Peyer's patch (tissue), 4 donors: ENCODE results near the gene TSPAN3. TPM values are rescaled to one million over a fixed set of nuclear protein-coding genes. Genes with fewer than 3 reads are reported as not detected.

ENCODE experiments used
- DNase-seq, 3 donors: peaks; one replicate each; pipeline ENCODE4 v3.0.0-alpha.2; 2017 to 2019
- H3K27ac ChIP-seq, 4 donors: fragments of 200-600 bp; sonication (generic); one replicate each; pipeline ENCODE4 v1.5.1; 2016 to 2019
- H3K27me3 ChIP-seq, 2 donors: fragments of 200-600 bp; sonication (generic); one replicate each; pipeline ENCODE4 v1.5.1; 2019
- H3K36me3 ChIP-seq, 3 donors: fragments of 200-600 bp; sonication (generic); one replicate each; pipeline ENCODE4 v1.5.1; 2016 to 2019
- H3K4me1 ChIP-seq, 4 donors: fragments of 200-600 bp; sonication (generic); one replicate each; pipeline ENCODE4 v1.5.1; 2016 to 2019
- H3K4me3 ChIP-seq, 4 donors: fragments of 200-600 bp; sonication (generic); 1 replicate in 3 of 4; 2 replicates in 1 of 4; pipeline ENCODE4 v1.5.1; 2016 to 2019; ENCODE audit warnings: mild to moderate bottlenecking in 1 of 4
- H3K9me3 ChIP-seq, 4 donors: fragments of 200-600 bp; sonication (generic); one replicate each; pipeline ENCODE4 v1.5.1; 2016 to 2019; ENCODE audit warnings: mild to moderate bottlenecking in 1 of 4
- CTCF ChIP-seq, 6 experiments: fragments of 450-650 bp in 4 of 6; fragments of 200-600 bp in 2 of 6; sonication (generic) in 1 of 6; IDR thresholded peaks; one replicate each; pipeline ENCODE4 v1.5.1; 2017 to 2019; ENCODE audit warnings: antibody characterized with exemption in 6 of 6, mild to moderate bottlenecking in 3 of 6, moderate library complexity in 1 of 6
- POLR2A ChIP-seq, 2 donors: fragments of 450-650 bp; IDR thresholded peaks; one replicate each; pipeline ENCODE4 v1.5.1; 2017; ENCODE audit warnings: antibody characterized with exemption in 2 of 2, mild to moderate bottlenecking in 2 of 2, moderate library complexity in 2 of 2
- total RNA-seq, 4 donors: library from RNA; depleted of rRNA; stranded (reverse); fragments of >200 nt; gene quantifications; one replicate each; pipeline ENCODE4 v1.1.0, GENCODE V29; 2016

Gene TSPAN3
- total RNA-seq, 4 donors from 2014 or later = 92.4 to 778 (median 563) TPM

GRCh38 chr15:77029166-77030047 is 41.5 kb downstream of the TSPAN3 start:
- DNase-seq = peak in 2 of 3 donors; percentile 56 to 73
- no peaks in the 10 kb centered on the region for H3K9me3 ChIP-seq
- peak overlapping the region in 1 of 4 donors; percentile 12 for H3K27ac ChIP-seq
- peaks cover 0 to 9% (median 0%) of the 10 kb centered on the region in 4 donors for H3K4me1 ChIP-seq
- TF ChIP-seq POLR2A (IDR thresholded peaks at IDR 0.05) (peak in 1 of 2 donors; percentile 5), CTCF (IDR thresholded peaks at IDR 0.05) (peak in 2 of 6 experiments; percentile 5 to 19)
- no peaks in the 10 kb centered on the region for H3K36me3 ChIP-seq
- H3K4me3 ChIP-seq = no peak overlapping the region
- H3K27me3 ChIP-seq = no peaks in the 10 kb centered on the region

GRCh38 chr15:77028451-77029165 is 42.3 kb downstream of the TSPAN3 start:
- peak in 1 of 3 donors; percentile 36 for DNase-seq
- H3K4me1 ChIP-seq = peaks cover 0 to 14% (median 0%) of the 10 kb centered on the region in 4 donors
- no peaks in the 10 kb centered on the region for H3K36me3 ChIP-seq
- no peak for TF ChIP-seq POLR2A (IDR thresholded peaks at IDR 0.05)
- TF ChIP-seq CTCF (IDR thresholded peaks at IDR 0.05) = no peak
- no peak overlapping the region for H3K27ac ChIP-seq
- H3K27me3 ChIP-seq = no peaks in the 10 kb centered on the region
- peak overlapping the region in 2 of 4 donors; percentile 15 to 19 for H3K4me3 ChIP-seq
- no peaks in the 10 kb centered on the region for H3K9me3 ChIP-seq

- Histone ChIP-seq H3K4me1 (peaks cover 0 to 14% (median 0%) of the 10 kb centered on the region in 4 donors), H3K27ac (no peak overlapping the region), H3K9me3 (no peaks in the 10 kb centered on the region), H3K36me3 (no peaks in the 10 kb centered on the region), H3K4me3 (peak overlapping the region in 2 of 4 donors; percentile 15 to 19), H3K27me3 (no peaks in the 10 kb centered on the region)
- peak in 2 of 3 donors; percentile 45 to 56 for DNase-seq
- TF ChIP-seq POLR2A (IDR thresholded peaks at IDR 0.05) = no peak
These were observed 43.0 kb downstream of the TSPAN3 start for GRCh38 chr15:77027697-77028450.

- Histone ChIP-seq H3K36me3 (no peaks in the 10 kb centered on the region), H3K4me1 (peaks cover 0 to 14% (median 0%) of the 10 kb centered on the region in 4 donors), H3K27me3 (no peaks in the 10 kb centered on the region), H3K4me3 (no peak overlapping the region), H3K9me3 (no peaks in the 10 kb centered on the region), H3K27ac (no peak overlapping the region)
- DNase-seq = peak in 1 of 3 donors; percentile 42
- no peak for TF ChIP-seq POLR2A (IDR thresholded peaks at IDR 0.05)
- no peak for TF ChIP-seq CTCF (IDR thresholded peaks at IDR 0.05)
These were observed 43.7 kb downstream of the TSPAN3 start for GRCh38 chr15:77027111-77027696.

GRCh38 chr15:77026501-77027110 is 44.3 kb downstream of the TSPAN3 start:
- no peaks in the 10 kb centered on the region for H3K9me3 ChIP-seq
- peaks cover 0 to 20% (median 1%) of the 10 kb centered on the region in 4 donors for H3K4me1 ChIP-seq
- no peak overlapping the region for H3K27ac ChIP-seq
- H3K27me3 ChIP-seq = no peaks in the 10 kb centered on the region
- H3K36me3 ChIP-seq = no peaks in the 10 kb centered on the region
- DNase-seq = peak in 2 of 3 donors; percentile 37 to 46
- H3K4me3 ChIP-seq = no peak overlapping the region
- TF ChIP-seq POLR2A (IDR thresholded peaks at IDR 0.05) (no peak), CTCF (IDR thresholded peaks at IDR 0.05) (no peak)
